ENCODE data around the gene RPGRIP1. TPM values are rescaled to one million over a fixed set of nuclear protein-coding genes. Genes with fewer than 3 reads are reported as not detected.

RPGRIP1 gene
- total RNA-seq, 1 experiment from 2014 or later, result 0.50 TPM

- peak; percentile 100 for TF ChIP-seq E2F5 (CRISPR knock-in tag; IDR thresholded peaks at IDR 0.05)
Observed at GRCh38 chr14:21308479-21309237, 28.8 kb downstream of the RPGRIP1 start (continued).

- peak overlapping the region; percentile 71 for H3K27ac Mint-ChIP-seq
- TF ChIP-seq GRHL2 (CRISPR knock-in tag; IDR thresholded peaks at IDR 0.05; ENCODE audit: insufficient replicate concordance, severe bottlenecking), result no peak
- TF ChIP-seq RORB (CRISPR knock-in tag; IDR thresholded peaks at IDR 0.05), result no peak
- no peak for TF ChIP-seq USF2 (CRISPR knock-in tag; IDR thresholded peaks at IDR 0.05)
- no peak for TF ChIP-seq ARID4B (CRISPR knock-in tag; IDR thresholded peaks at IDR 0.05; ENCODE audit: borderline replicate concordance)
- TF ChIP-seq HMGA2 (CRISPR knock-in tag; IDR thresholded peaks at IDR 0.05), result no peak
- TF ChIP-seq SOX15 (CRISPR knock-in tag; IDR thresholded peaks at IDR 0.05), result no peak
- TF ChIP-seq CREM (CRISPR knock-in tag; IDR thresholded peaks at IDR 0.05), result no peak
- no peak for TF ChIP-seq MAX (CRISPR knock-in tag; IDR thresholded peaks at IDR 0.05)
- no peak for TF ChIP-seq ATF2 (CRISPR knock-in tag; IDR thresholded peaks at IDR 0.05; ENCODE audit: borderline replicate concordance, low read depth)
- no peak for TF ChIP-seq SMAD4 (CRISPR knock-in tag; IDR thresholded peaks at IDR 0.05)
- H3K27me3 Mint-ChIP-seq (ENCODE audit: low read depth), result no peaks in the 10 kb centered on the region
- no peaks in the 10 kb centered on the region for H3K36me3 Mint-ChIP-seq
- DNase-seq (ENCODE audit: low spot score), result no peak
- POLR2A ChIA-PET, result interaction anchor here (1.0 to 1.3 kb wide), 2 partner anchors 10 kb away, joined by 3 to 4 read pairs; no protein-coding TSS in a partner anchor
- CTCF ChIA-PET, result interaction anchor here (0.8 to 1.4 kb wide), 2 partner anchors 33 to 147 kb away, joined by 3 to 4 read pairs; partner anchors contain the start of gene CHD8
- ATAC-seq, result peak; percentile 2; the same call in 1 of the 2 replicates
- no peaks in the 10 kb centered on the region for H3K9me3 Mint-ChIP-seq
- H3K4me3 Mint-ChIP-seq, result peak overlapping the region; percentile 75
- peaks cover 36% of the 10 kb centered on the region for H3K4me1 Mint-ChIP-seq
Observed at GRCh38 chr14:21309238-21309636, 29.4 kb downstream of the RPGRIP1 start.

GRCh38 chr14:21309956-21310355 lies 30.1 kb downstream of the RPGRIP1 start:
- POLR2A ChIA-PET, result no interaction called here
- H3K36me3 Mint-ChIP-seq, result no peaks in the 10 kb centered on the region
- H3K4me1 Mint-ChIP-seq, result peaks cover 36% of the 10 kb centered on the region
- ATAC-seq (no peak), DNase-seq (ENCODE audit: low spot score) (no peak)
- H3K27me3 Mint-ChIP-seq (ENCODE audit: low read depth), result no peaks in the 10 kb centered on the region
- no peak overlapping the region for H3K27ac Mint-ChIP-seq
- CTCF ChIA-PET, result interaction anchor here (1.4 kb wide), 1 partner anchor 32 kb away, joined by 4 read pairs; no protein-coding TSS in a partner anchor
- no peak overlapping the region for H3K4me3 Mint-ChIP-seq
- no peaks in the 10 kb centered on the region for H3K9me3 Mint-ChIP-seq
- no peak for TF ChIP-seq EMX1 (CRISPR knock-in tag; IDR thresholded peaks at IDR 0.05)
- TF ChIP-seq TEAD4 (CRISPR knock-in tag; IDR thresholded peaks at IDR 0.05), result no peak
- TF ChIP-seq ZNF281 (CRISPR knock-in tag; IDR thresholded peaks at IDR 0.05), result no peak
- TF ChIP-seq ZNF423 (CRISPR knock-in tag; IDR thresholded peaks at IDR 0.05), result no peak
- TF ChIP-seq ZBTB21 (CRISPR knock-in tag; IDR thresholded peaks at IDR 0.05; ENCODE audit: borderline replicate concordance), result no peak
- no peak for TF ChIP-seq CTCF (IDR thresholded peaks at IDR 0.05)

All from WTC11 (cell line).